ENCODE results near the gene NXF1. TPM values are rescaled to one million over a fixed set of nuclear protein-coding genes. Genes with fewer than 3 reads are reported as not detected.

The NXF1 gene
- total and polyA plus RNA-seq, 2 of the 13 experiments (the other 11 are each of a cell fraction or from before 2014, with no cell fraction given), result 30.4 to 30.9 TPM

- TF ChIP-seq SALL1 (CRISPR knock-in tag; IDR thresholded peaks at IDR 0.05) (peak; percentile 16; the same call in 1 of the 2 replicates), NCOR1 (IDR thresholded peaks at IDR 0.05; ENCODE audit: borderline replicate concordance, low read length) (no peak; the same call in 1 of the 2 replicates), NPAS2 (CRISPR knock-in tag; IDR thresholded peaks at IDR 0.05; ENCODE audit: borderline replicate concordance) (no peak), ZNF3 (CRISPR knock-in tag; IDR thresholded peaks at IDR 0.05) (no peak), ZNF142 (CRISPR knock-in tag; IDR thresholded peaks at IDR 0.05) (no peak), KAT7 (CRISPR knock-in tag; IDR thresholded peaks at IDR 0.05; ENCODE audit: borderline replicate concordance) (no peak), PHF8 (CRISPR knock-in tag; IDR thresholded peaks at IDR 0.05) (no peak), SP140L (CRISPR knock-in tag; IDR thresholded peaks at IDR 0.05; ENCODE audit: borderline replicate concordance) (no peak), ZNF784 (CRISPR knock-in tag; IDR thresholded peaks at IDR 0.05; ENCODE audit: borderline replicate concordance) (no peak), ZNF550 (CRISPR knock-in tag; IDR thresholded peaks at IDR 0.05; ENCODE audit: borderline replicate concordance) (no peak), ZNF143 (CRISPR knock-in tag; IDR thresholded peaks at IDR 0.05) (no peak), TERF1 (CRISPR knock-in tag; IDR thresholded peaks at IDR 0.05) (no peak), SNAPC2 (CRISPR knock-in tag; IDR thresholded peaks at IDR 0.05) (no peak), GTF3A (CRISPR knock-in tag; conservative IDR thresholded peaks at IDR 0.05) (no peak), CCDC6 (CRISPR knock-in tag; IDR thresholded peaks at IDR 0.05) (no peak), EEA1 (CRISPR knock-in tag; IDR thresholded peaks at IDR 0.05; ENCODE audit: borderline replicate concordance) (no peak), FOXM1 (CRISPR knock-in tag; IDR thresholded peaks at IDR 0.05) (no peak), ZNF18 (CRISPR knock-in tag; IDR thresholded peaks at IDR 0.05; ENCODE audit: insufficient replicate concordance) (no peak), MEIS1 (CRISPR knock-in tag; IDR thresholded peaks at IDR 0.05; ENCODE audit: borderline replicate concordance) (no peak), XRCC5 (optimal IDR thresholded peaks at IDR 0.05; ENCODE audit: low read length) (peak; percentile 87), TEAD2 (CRISPR knock-in tag; IDR thresholded peaks at IDR 0.05) (no peak)
Observed at GRCh38 chr11:62786318-62787004, 18.8 kb downstream of the NXF1 start (continued).
